ENCODE data around the gene HAGH.

The HAGH gene

GRCh38 chr16:1851793-1852192 is 25.2 kb upstream of the HAGH start:
- Histone ChIP-seq H3K4me2 (no peak overlapping the region), H3K27me3 (ENCODE audit: insufficient read depth, low read depth) (peaks cover 9% of the 10 kb centered on the region; the same call in 1 of the 2 replicates), H3K9ac (no peak overlapping the region), H2AFZ (ENCODE audit: low read depth) (no peak overlapping the region), H3K4me3 (IDR thresholded peaks at IDR 0.05; ENCODE audit: insufficient read depth, low read depth, low read length) (no peak overlapping the region), H3K79me2 (ENCODE audit: insufficient read depth, low read depth) (no peaks in the 10 kb centered on the region), H3K4me1 (ENCODE audit: low read depth, poor library complexity, severe bottlenecking) (no peaks in the 10 kb centered on the region), H4K20me1 (ENCODE audit: insufficient read depth) (no peaks in the 10 kb centered on the region), H3K27ac (no peak overlapping the region), H3K36me3 (ENCODE audit: insufficient read depth) (no peaks in the 10 kb centered on the region)
- TF ChIP-seq CTCF (conservative IDR thresholded peaks at IDR 0.05; ENCODE audit: low read depth, low read length): no peak

- no peaks in the 10 kb centered on the region for H3K79me2 ChIP-seq (ENCODE audit: insufficient read depth, low read depth)
- no peak overlapping the region for H3K27ac ChIP-seq
- H3K36me3 ChIP-seq (ENCODE audit: insufficient read depth): no peaks in the 10 kb centered on the region
- H3K4me1 ChIP-seq (ENCODE audit: low read depth, poor library complexity, severe bottlenecking): no peaks in the 10 kb centered on the region
- no peak overlapping the region for H2AFZ ChIP-seq (ENCODE audit: low read depth)
- H3K9ac ChIP-seq: no peak overlapping the region
- no peak for TF ChIP-seq CTCF (conservative IDR thresholded peaks at IDR 0.05; ENCODE audit: low read depth, low read length)
- H3K27me3 ChIP-seq (ENCODE audit: insufficient read depth, low read depth): peaks cover 9% of the 10 kb centered on the region; the same call in 1 of the 2 replicates
- no peak overlapping the region for H3K4me2 ChIP-seq
- no peaks in the 10 kb centered on the region for H4K20me1 ChIP-seq (ENCODE audit: insufficient read depth)
- H3K4me3 ChIP-seq (IDR thresholded peaks at IDR 0.05; ENCODE audit: insufficient read depth, low read depth, low read length): no peak overlapping the region
Observed at GRCh38 chr16:1850981-1851380, 24.4 kb upstream of the HAGH start.

DNA sequence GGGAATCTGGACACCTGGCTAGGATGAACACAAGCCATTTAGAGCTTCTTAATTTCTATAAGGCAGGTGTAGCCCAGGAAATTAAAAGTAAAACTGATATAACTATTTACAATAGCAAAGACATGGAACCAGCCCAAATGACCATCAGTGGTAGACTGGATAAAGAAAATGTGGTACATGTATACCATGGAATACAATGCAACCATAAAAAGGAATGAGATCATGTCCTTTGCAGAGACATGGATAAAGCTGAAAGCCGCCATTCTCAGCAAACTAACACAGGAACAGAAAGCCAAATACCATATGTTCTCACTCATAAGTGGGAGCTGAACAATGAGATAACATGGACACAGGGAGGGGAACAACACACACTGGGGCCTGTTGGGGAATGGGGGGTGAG is 19.8 kb upstream of the HAGH start:
- H3K9ac ChIP-seq: no peak overlapping the region
- no peaks in the 10 kb centered on the region for H3K4me1 ChIP-seq (ENCODE audit: low read depth, poor library complexity, severe bottlenecking)
- no peaks in the 10 kb centered on the region for H3K79me2 ChIP-seq (ENCODE audit: insufficient read depth, low read depth)
- H3K36me3 ChIP-seq (ENCODE audit: insufficient read depth): no peaks in the 10 kb centered on the region
- no peak overlapping the region for H3K27ac ChIP-seq
- peaks cover 3% of the 10 kb centered on the region; the same call in 1 of the 2 replicates for H3K27me3 ChIP-seq (ENCODE audit: insufficient read depth, low read depth)
- H4K20me1 ChIP-seq (ENCODE audit: insufficient read depth): no peaks in the 10 kb centered on the region
- H3K4me3 ChIP-seq (IDR thresholded peaks at IDR 0.05; ENCODE audit: insufficient read depth, low read depth, low read length): no peak overlapping the region
- TF ChIP-seq CTCF (conservative IDR thresholded peaks at IDR 0.05; ENCODE audit: low read depth, low read length): no peak
- H3K4me2 ChIP-seq: no peak overlapping the region
- no peak overlapping the region for H2AFZ ChIP-seq (ENCODE audit: low read depth)

DNA sequence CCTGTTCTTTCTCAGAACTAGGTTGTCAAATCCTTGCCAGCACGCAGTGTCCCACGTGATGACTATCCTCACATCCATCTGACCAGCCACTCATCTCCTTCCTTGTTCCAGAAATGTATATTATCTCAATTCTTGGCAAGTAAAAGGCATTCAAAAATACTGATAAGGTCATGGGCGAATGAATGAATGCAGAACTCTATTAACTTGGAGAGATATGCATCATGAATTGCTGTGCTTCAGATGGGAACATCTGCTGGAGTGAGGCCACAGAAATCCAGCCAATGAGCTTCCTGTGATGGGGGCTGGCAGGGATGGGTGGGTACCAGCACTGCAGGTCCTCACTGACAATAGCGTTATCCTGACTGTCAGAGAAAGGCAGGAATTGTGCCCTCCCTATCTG is 19.4 kb upstream of the HAGH start:
- no peak overlapping the region for H2AFZ ChIP-seq (ENCODE audit: low read depth)
- no peak overlapping the region for H3K4me2 ChIP-seq
- H3K27me3 ChIP-seq (ENCODE audit: insufficient read depth, low read depth): peaks cover 3% of the 10 kb centered on the region; the same call in 1 of the 2 replicates
- H3K4me1 ChIP-seq (ENCODE audit: low read depth, poor library complexity, severe bottlenecking): no peaks in the 10 kb centered on the region
- no peaks in the 10 kb centered on the region for H3K36me3 ChIP-seq (ENCODE audit: insufficient read depth)
- no peak overlapping the region for H3K27ac ChIP-seq
- no peaks in the 10 kb centered on the region for H3K79me2 ChIP-seq (ENCODE audit: insufficient read depth, low read depth)
- no peak for TF ChIP-seq CTCF (conservative IDR thresholded peaks at IDR 0.05; ENCODE audit: low read depth, low read length)
- no peaks in the 10 kb centered on the region for H4K20me1 ChIP-seq (ENCODE audit: insufficient read depth)
- no peak overlapping the region for H3K9ac ChIP-seq
- H3K4me3 ChIP-seq (IDR thresholded peaks at IDR 0.05; ENCODE audit: insufficient read depth, low read depth, low read length): no peak overlapping the region

Measured in KMS-11 (cell line).